NCI-H2029 treated with DMSO at 0.1 percent for 48 hours (cell line): ENCODE measurements around the gene GCHFR.
A peak's percentile ranks its signal among the peaks of the same experiment; 100 is the strongest.

Experiments
- DNase-seq: peaks from one replicate; lab custom pipeline; 2025; lab: John Stamatoyannopoulos, UW

GCHFR gene

DNA sequence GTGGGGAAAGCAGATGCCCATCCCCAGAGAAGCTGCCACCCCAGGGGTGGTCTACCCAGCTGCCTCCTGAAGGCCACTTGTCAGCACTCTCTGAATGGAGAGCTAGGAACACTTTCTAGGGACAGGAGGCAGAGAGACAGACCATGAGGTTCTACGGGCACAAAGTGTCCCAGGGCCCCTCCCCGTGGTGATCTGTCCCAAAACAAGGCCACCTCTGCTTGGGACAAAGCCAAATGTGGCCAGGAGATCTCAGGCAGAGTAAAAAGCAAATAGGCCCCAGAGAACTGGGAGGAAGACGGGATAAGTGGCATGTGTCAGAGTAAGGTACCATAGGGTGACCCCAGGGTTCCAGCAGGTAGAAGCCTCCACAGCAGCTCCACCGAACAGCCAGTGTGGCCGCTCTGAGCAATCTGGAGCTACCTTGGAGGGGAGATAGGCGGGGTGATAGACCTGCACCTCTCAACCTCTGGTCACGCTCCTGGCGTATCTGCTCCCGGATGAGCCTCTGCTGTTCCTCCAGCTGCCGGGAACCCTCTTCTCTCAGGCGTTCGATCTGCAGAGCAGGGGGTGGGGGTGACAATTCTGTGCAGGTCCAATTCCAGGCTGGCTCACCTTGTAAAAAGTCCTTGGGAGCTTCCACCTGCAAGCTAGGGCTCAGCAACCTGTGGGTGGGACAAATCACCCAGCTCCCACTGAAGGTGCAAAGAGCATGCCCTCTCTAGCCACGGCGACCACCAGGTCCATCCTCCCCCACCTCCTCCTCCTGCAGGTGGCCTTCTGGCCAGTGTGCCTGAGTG lies 12.1 kb downstream of the GCHFR start:
- DNase-seq = no peak

DNA sequence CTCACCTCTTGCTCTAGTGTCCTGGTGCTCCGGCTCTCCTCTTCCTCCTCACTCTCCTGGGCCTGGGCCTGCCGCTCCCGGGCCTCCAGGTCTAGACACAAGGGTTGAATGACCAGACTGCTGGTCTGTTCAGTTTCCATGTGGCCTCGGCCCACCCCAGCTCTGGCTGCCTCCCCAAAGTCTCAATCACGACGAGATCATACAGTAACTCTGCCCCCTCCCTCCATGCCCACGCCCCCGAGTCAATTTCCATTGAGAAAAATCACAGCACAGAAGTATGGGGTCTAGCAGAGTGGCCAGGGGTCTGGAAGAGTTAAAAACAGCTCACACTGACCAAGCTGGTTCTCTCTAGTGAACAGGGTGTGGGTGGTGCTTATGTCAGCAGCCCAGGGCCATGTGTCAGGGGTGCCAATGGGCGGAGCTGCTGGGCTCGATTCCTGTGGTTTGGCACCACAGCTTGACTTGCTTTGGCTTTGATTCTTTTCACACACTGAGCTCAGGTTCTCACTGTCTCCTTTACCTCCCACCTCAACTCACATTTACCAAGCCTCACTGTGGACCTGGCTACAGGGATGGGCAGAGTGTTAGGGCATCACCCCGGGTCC lies 12.8 kb downstream of the GCHFR start:
- no peak for DNase-seq

DNA sequence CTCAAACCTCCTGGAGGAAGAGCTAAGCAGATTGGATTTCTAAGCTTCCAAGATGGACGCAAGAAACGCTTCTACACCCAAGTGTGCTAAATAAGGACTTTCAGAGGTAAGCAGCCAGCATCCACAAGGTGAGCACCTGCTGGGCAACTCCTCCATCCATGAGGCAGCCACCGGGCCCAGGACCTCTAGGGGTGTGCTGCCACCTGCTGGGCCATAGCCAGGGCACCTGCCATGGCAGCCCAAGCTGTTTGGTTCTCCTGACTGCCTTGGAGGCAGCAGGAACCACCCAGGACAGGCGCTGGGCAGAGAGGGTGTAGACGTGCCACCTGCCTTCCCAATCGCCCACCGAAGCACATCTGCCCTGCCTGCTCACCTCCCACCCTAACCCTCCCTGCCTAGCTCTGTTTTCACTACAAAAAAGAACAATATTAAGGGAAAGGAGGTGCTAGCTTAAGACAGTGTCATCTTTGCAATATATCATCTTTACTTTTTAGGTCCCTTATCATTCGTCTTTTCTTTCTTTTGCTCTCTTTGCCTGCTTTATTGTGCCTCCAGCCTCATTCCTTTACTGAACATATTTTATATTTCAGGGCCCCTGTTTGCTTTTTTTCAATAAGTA lies 18.9 kb downstream of the GCHFR start:
- DNase-seq = peak; percentile 55

DNA sequence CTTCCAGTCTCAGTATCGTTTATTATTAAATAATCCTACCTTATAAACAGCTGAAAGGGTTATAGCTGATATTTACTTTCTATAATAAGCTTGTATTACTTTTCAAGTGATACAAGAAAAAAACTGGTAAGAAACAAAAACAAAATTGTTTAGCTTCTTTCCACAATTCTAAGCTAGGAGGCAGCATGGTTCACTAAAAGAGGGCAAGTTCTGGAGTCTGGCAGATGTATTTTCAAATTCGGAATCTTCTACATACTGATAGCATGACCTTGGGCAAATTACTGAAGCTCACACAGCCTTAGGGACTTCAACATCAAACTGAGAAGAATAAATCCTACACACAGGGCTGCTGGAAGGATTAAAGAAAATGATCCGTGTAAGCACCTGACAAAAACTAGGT lies 21.3 kb downstream of the GCHFR start:
- no peak for DNase-seq

DNA sequence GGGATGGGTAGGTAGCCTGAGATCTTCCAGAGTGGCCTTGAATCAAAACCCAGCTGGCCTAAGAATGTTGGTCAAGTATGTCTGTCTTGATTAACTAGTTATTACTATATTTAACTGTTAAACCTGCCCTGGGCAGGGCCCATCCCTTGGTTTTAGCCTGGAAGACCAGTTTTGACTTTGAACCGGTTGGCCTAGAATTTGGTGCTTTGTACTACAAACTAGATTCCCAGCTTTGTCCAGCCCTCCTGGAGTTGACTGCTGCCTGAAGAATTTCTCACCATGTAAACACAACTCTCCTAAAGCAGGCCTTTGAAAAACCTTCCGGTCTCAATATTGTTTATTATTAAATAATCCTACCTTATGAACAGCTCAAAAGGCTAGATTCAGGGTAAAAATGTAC lies 21.9 kb downstream of the GCHFR start:
- no peak for DNase-seq

GRCh38 chr15:40787344-40787841 lies 23.5 kb downstream of the GCHFR start:
- DNase-seq = peak; percentile 87

DNA sequence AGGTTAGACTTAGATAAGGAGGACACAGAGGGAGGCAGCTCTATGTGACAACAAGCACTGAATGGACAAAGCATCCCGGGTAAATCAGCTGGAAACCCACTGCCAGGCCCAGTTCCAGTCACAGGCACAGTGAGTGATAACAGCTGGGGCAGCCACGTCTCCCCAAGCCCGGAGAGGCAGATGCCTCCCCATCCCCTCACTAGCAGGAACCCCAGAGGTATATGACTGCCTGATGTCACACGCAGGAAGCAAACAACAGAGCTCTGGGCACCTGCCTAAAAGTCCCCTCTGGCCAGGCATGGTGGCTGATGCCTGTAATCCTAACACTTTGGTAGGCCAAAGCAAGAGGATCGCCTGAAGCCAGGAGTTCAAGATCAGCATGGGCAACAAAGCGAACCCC lies 24.1 kb downstream of the GCHFR start:
- DNase-seq = no peak

- DNase-seq = no peak
Observed at GRCh38 chr15:40789119-40789518, 25.3 kb downstream of the GCHFR start.

GRCh38 chr15:40789999-40790398 lies 26.1 kb downstream of the GCHFR start:
- DNase-seq = no peak

- no peak for DNase-seq
Observed at GRCh38 chr15:40790718-40791117, 26.9 kb downstream of the GCHFR start.

DNA sequence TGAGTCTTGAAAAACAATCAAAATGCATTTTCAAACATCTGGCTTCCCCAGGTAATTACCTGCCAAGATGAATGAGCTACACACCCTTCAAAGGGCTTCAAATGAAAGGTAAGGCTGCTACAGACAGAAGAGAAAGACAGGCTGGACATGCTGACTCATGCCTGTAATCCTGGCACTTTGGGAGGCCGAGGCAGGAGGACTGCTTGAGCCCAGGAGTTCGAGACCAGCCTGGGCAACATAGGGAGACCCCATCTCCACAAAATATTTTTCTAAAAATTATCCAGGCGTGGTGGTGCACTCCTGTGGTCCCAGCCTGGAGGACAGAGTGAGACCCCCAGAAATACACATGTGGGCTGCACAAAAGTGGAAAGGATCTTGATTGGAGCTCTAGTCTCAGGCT lies 28.5 kb downstream of the GCHFR start:
- no peak for DNase-seq

GRCh38 chr15:40793216-40793989 lies 29.5 kb downstream of the GCHFR start:
- DNase-seq = peak; percentile 23

- DNase-seq = no peak
Observed at GRCh38 chr15:40796041-40796440, 32.2 kb downstream of the GCHFR start.

DNA sequence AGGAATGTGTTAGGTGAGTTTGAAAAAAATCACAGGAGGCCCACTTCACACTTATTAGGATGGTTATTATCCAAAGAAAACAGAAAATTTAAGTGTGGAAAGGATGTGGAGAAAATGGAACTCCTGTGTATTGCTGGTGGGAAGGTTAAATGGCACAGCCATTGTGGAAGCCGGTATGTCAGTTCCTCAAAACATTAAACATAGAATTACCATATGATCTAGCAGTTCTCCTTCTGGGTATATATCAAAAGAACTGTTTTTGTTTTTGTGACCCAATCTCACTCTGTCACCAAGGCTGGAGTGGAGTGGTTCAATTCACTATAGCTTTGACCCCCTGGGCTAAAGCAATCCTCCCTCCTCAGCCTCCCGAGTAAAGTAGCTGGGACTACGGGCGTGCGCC lies 32.6 kb downstream of the GCHFR start:
- no peak for DNase-seq

DNA sequence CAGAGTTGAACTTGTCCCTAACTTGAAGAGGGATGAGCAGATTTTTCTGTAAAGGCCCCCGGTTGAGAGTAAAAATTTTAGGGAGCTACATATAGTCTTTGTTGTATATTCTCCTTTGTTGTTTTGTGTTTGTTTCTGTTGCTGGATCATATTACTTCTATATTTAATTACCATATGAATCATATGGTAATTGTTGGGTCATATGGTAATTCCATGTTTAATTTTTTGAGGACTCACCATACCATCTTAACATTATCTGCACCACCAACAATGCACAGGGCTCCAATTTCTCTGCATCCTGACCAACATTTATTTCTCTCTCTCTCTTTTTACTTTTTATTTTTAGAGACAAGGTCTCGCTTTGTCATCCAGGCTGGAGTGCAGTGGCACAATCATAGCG lies 35.7 kb downstream of the GCHFR start:
- no peak for DNase-seq

DNA sequence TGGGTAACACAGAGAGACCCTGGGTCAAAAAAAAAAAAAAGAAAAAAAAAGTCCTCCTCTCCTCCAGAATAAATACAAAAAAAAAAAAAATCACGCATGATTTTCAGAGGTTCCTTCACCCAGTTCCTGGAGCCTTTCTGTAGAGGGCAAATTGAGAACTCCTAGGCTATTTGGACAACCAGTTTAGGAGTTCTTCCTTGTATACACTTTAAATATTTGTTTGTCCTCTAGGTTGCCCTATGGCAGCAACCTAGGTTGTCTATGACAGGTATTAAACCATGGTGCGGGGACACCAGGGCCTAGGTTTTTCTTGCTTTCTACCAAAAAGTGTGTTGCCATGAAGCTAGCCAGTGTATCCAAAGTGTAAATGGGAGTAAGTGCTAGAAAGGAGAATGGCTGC lies 39.2 kb downstream of the GCHFR start:
- no peak for DNase-seq

DNA sequence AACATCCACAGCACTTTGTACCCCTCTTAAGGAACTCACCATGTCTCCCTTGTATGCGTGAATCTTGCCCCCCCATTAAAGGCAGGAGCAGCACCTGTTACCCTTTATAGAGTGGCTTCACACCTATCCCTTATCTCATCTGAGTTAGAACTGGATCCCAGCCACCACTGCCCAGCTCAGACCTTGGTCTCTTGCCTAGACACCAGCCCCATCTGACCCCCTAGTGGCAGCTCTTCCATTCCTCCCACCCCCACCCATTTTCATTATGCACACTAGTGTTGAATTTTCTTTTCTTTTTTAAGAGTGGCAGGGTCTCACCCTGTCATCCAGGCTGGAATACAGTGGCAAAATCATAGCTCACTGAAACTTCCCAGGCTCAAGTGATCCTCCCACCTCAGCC lies 39.8 kb downstream of the GCHFR start:
- DNase-seq = no peak

- DNase-seq = no peak
Observed at GRCh38 chr15:40806672-40807027, 42.8 kb downstream of the GCHFR start.

GRCh38 chr15:40807028-40807887 lies 43.4 kb downstream of the GCHFR start, which contains the start of the genes DNAJC17 and ZFYVE19:
DNAJC17 (minus strand) TSS chr15:40807473; CDS start chr15:40807446, 27 bp downstream.
ZFYVE19 (plus strand) TSS chr15:40807089; CDS start chr15:40807590, 501 bp downstream.
- peak; percentile 78 for DNase-seq

- DNase-seq = no peak
Observed at GRCh38 chr15:40807888-40808461, 44.1 kb downstream of the GCHFR start.
